GM12878 (cell line): ENCODE results near the gene RHOG. TPM values are rescaled to one million over a fixed set of nuclear protein-coding genes. Genes with fewer than 3 reads are reported as not detected.

Experiments
- ATAC-seq: fragments of 200-7000 bp; cut with Tn5 transposase; 3 replicates; pipeline ENCODE4 v1.9.1; 2020; ENCODE audit warnings: mild to moderate bottlenecking, moderate library complexity
- BruUV-seq: library from RNA; stranded (reverse); fragments of 400-500 nt; replicated peaks from 2 replicates; lab custom pipeline; 2021; lab: Mats Ljungman, UMichigan
- CTCF ChIA-PET: fragments of 300-600 bp; sonication (Branson Sonifier 250); formaldehyde crosslinking; extraction: SDS; loops from one replicate; lab custom pipeline; 2021; ENCODE audit warnings: inconsistent platforms; lab: Yijun Ruan, JAX
- POLR2A ChIA-PET: fragments of 350-600 bp; formaldehyde crosslinking; extraction: SDS; loops from one replicate; lab custom pipeline; 2021; ENCODE audit warnings: inconsistent platforms; lab: Charles Lee
- RAD21 ChIA-PET: fragments of 300-600 bp; sonication (Branson Sonifier 250); formaldehyde crosslinking; loops from one replicate; lab custom pipeline; 2023; ENCODE audit warnings: antibody characterized with exemption; ENCODE audit not compliant: unreplicated experiment; lab: Charles Lee
- SMC1A ChIA-PET: fragments of 300-600 bp; sonication (Branson Sonifier 250); formaldehyde crosslinking; loops from one replicate; lab custom pipeline; 2023; ENCODE audit not compliant: unreplicated experiment, uncharacterized antibody; lab: Charles Lee
- DNase-seq: peaks from one replicate; pipeline ENCODE4 v3.0.0-alpha.2; 2011; ENCODE audit warnings: low read depth, low spot score
- FAIRE-seq: peaks from 3 replicates; lab custom pipeline; 2011; peaks lifted over from hg19 to GRCh38; lab: Jason Lieb, UNC
- H2AFZ ChIP-seq: 2 replicates; pipeline ENCODE4 v1.6.0; 2011; ENCODE audit warnings: low read depth, low read length, control low read depth; ENCODE audit not compliant: control insufficient read depth
- H3K27ac ChIP-seq: 2 replicates; pipeline ENCODE4 v1.5.1; 2011; ENCODE audit warnings: control low read depth; ENCODE audit not compliant: control insufficient read depth, insufficient read depth
- H3K27me3 ChIP-seq, 2 experiments: replicated peaks in 1 of 2; 2 replicates each; pipeline versions ENCODE4 v1.6.0 to v1.6.1; 2011; ENCODE audit warnings: low read length in 1 of 2; ENCODE audit not compliant: control insufficient read depth in 2 of 2, insufficient read depth in 2 of 2
- H3K36me3 ChIP-seq, 2 experiments: 2 replicates each; pipeline ENCODE4 v1.5.1; 2011; ENCODE audit warnings: low read length in 1 of 2; ENCODE audit not compliant: control insufficient read depth in 2 of 2, insufficient read depth in 2 of 2
- H3K4me1 ChIP-seq: 2 replicates; pipeline ENCODE4 v1.6.1; 2011; ENCODE audit warnings: mild to moderate bottlenecking, low read length, moderate library complexity, mixed read lengths; ENCODE audit not compliant: control insufficient read depth, insufficient read depth
- H3K4me2 ChIP-seq: 2 replicates; pipeline ENCODE4 v1.6.0; 2011; ENCODE audit warnings: control low read depth; ENCODE audit not compliant: control insufficient read depth, insufficient read depth
- H3K4me3 ChIP-seq: fragments of 200-600 bp; sonication (generic); 2 replicates; pipeline ENCODE4 v1.5.1; 2016
- H3K79me2 ChIP-seq: 2 replicates; pipeline ENCODE4 v1.6.0; 2011; ENCODE audit warnings: low read length; ENCODE audit not compliant: control insufficient read depth, insufficient read depth
- H3K9ac ChIP-seq: 2 replicates; pipeline ENCODE4 v1.8.0; 2011; ENCODE audit warnings: low read length, control low read depth, mixed read lengths; ENCODE audit not compliant: control insufficient read depth, insufficient read depth
- H3K9me3 ChIP-seq: replicated peaks from 3 replicates; pipeline ENCODE4 v1.5.1; 2011; ENCODE audit warnings: mild to moderate bottlenecking, low read length; ENCODE audit not compliant: control insufficient read depth, insufficient read depth
- H4K20me1 ChIP-seq: 2 replicates; pipeline ENCODE4 v1.6.0; 2011; ENCODE audit not compliant: control insufficient read depth, insufficient read depth
- BACH1 ChIP-seq: fragments of 450-650 bp; IDR thresholded peaks from 2 replicates; pipeline ENCODE4 v1.6.1; 2017; ENCODE audit warnings: mild to moderate bottlenecking, borderline replicate concordance
- BHLHE40 ChIP-seq, 2 experiments: fragments of 450-650 bp in 1 of 2; IDR thresholded peaks; 2 replicates each; pipeline ENCODE4 v1.6.1; 2011 to 2017; ENCODE audit warnings: low read depth in 2 of 2, borderline replicate concordance in 1 of 2, improper control_type of control experiment in 1 of 2, low read length in 1 of 2, mild to moderate bottlenecking in 1 of 2
- BRCA1 ChIP-seq: IDR thresholded peaks from 2 replicates; pipeline ENCODE4 v1.6.1; 2011; ENCODE audit warnings: low read depth, low read length, improper control_type of control experiment
- CHD2 ChIP-seq: IDR thresholded peaks from 2 replicates; pipeline ENCODE4 v1.6.1; 2011; ENCODE audit warnings: low read depth, low read length, improper control_type of control experiment, borderline replicate concordance
- DPF2 ChIP-seq: fragments of 450-650 bp; IDR thresholded peaks from 2 replicates; pipeline ENCODE4 v1.6.1; 2017; ENCODE audit warnings: mild to moderate bottlenecking
- MTA2 ChIP-seq: fragments of 450-650 bp; IDR thresholded peaks from 2 replicates; pipeline ENCODE4 v1.6.1; 2016; ENCODE audit warnings: low read depth, mild to moderate bottlenecking, moderate library complexity
- MYC ChIP-seq: IDR thresholded peaks from 2 replicates; pipeline ENCODE4 v1.6.1; 2011; ENCODE audit warnings: mild to moderate bottlenecking, low read length, moderate library complexity, inconsistent platforms; ENCODE audit not compliant: insufficient read depth, insufficient replicate concordance, insufficient read length, severe bottlenecking
- NFYB ChIP-seq: IDR thresholded peaks from 2 replicates; pipeline ENCODE4 v1.6.1; 2011; ENCODE audit warnings: low read depth, mild to moderate bottlenecking, low read length, improper control_type of control experiment, moderate library complexity; ENCODE audit not compliant: insufficient read depth
- POLR2AphosphoS5 ChIP-seq: IDR thresholded peaks from 2 replicates; pipeline ENCODE4 v1.6.1; 2011; ENCODE audit warnings: mild to moderate bottlenecking, low read length, inconsistent platforms
- RB1 ChIP-seq: fragments of 450-650 bp; formaldehyde crosslinking; IDR thresholded peaks from 2 replicates; pipeline ENCODE4 v1.6.1; 2017; ENCODE audit warnings: mild to moderate bottlenecking, borderline replicate concordance
- SRF ChIP-seq, 2 experiments: IDR thresholded peaks; 2 replicates each; pipeline ENCODE4 v1.6.1; 2011; ENCODE audit warnings: low read depth in 2 of 2, low read length in 2 of 2, mild to moderate bottlenecking in 1 of 2, moderate library complexity in 1 of 2
- TBL1XR1 ChIP-seq: IDR thresholded peaks from 2 replicates; pipeline ENCODE4 v1.6.1; 2012; ENCODE audit warnings: low read depth, low read length, improper control_type of control experiment
- ZNF687 ChIP-seq: fragments of 450-650 bp; IDR thresholded peaks from 2 replicates; pipeline ENCODE4 v1.6.1; 2017; ENCODE audit warnings: mild to moderate bottlenecking, moderate library complexity
- ZSCAN29 ChIP-seq: fragments of 450-650 bp; IDR thresholded peaks from 2 replicates; pipeline ENCODE4 v1.6.1; 2017; ENCODE audit warnings: mild to moderate bottlenecking, moderate library complexity
- WGBS: methylation state at CpG from one replicate; pipeline ENCODE4 v1.1.6; 2016; ENCODE audit warnings: low lambda C conversion rate; ENCODE audit not compliant: insufficient replicate concordance, insufficient coverage; ENCODE audit errors: missing lambda C conversion rate; 5-methylcytosine and 5-hydroxymethylcytosine counted together
- in situ Hi-C: fragments of 300-500 bp; cut with MboI; formaldehyde crosslinking; loops from 9 replicates; pipeline ENCODE4 v1.14.3; 2018; ENCODE audit warnings: mixed read lengths
- intact Hi-C: fragments of 100-400 bp; cut with micrococcal nuclease; formaldehyde crosslinking; loops from one replicate; pipeline ENCODE4 v1.14.2; 2022; ENCODE audit not compliant: unreplicated experiment
- polyA plus RNA-seq, 11 experiments: library from polyadenylated mRNA; depleted of rRNA in 4 of 11; unstranded in 6 of 11; stranded (reverse) in 5 of 11; fragments of >200 nt; fragmentation: Nextera tagmentation in 4 of 11; fragmentation: Illumina TruSeq in 1 of 11; extraction: Ambion mirVana in 4 of 11; extraction: Trizol in 1 of 11; gene quantifications; 1 replicate in 1 of 11; 2 replicates in 10 of 11; pipeline versions ENCODE4 v1.2.1 to v1.2.3, GENCODE V29; 2011 to 2016; ENCODE audit warnings: inconsistent platforms in 2 of 11, missing spikeins in 2 of 11, low read depth in 1 of 11
- total RNA-seq, 4 experiments: library from RNA; depleted of rRNA in 3 of 4; stranded (reverse); fragments of >200 nt in 3 of 4; fragmentation: Illumina TruSeq in 1 of 4; extraction: Trizol in 1 of 4; gene quantifications; 2 replicates each; pipeline versions ENCODE4 v1.2.1 to v1.2.3, GENCODE V29; 2013 to 2021
- TF ChIP-seq, protein P1 (sequence below): fragments of 450-650 bp; conservative IDR thresholded peaks from 2 replicates; pipeline ENCODE4 v1.6.1; 2017; ENCODE audit warnings: mild to moderate bottlenecking, moderate library complexity

RHOG gene
- total and polyA plus RNA-seq, 10 of the 15 experiments (the other 5 are each of a cell fraction or from before 2014, with no cell fraction given), result 16.0 to 172 (median 94.8) TPM

DNA sequence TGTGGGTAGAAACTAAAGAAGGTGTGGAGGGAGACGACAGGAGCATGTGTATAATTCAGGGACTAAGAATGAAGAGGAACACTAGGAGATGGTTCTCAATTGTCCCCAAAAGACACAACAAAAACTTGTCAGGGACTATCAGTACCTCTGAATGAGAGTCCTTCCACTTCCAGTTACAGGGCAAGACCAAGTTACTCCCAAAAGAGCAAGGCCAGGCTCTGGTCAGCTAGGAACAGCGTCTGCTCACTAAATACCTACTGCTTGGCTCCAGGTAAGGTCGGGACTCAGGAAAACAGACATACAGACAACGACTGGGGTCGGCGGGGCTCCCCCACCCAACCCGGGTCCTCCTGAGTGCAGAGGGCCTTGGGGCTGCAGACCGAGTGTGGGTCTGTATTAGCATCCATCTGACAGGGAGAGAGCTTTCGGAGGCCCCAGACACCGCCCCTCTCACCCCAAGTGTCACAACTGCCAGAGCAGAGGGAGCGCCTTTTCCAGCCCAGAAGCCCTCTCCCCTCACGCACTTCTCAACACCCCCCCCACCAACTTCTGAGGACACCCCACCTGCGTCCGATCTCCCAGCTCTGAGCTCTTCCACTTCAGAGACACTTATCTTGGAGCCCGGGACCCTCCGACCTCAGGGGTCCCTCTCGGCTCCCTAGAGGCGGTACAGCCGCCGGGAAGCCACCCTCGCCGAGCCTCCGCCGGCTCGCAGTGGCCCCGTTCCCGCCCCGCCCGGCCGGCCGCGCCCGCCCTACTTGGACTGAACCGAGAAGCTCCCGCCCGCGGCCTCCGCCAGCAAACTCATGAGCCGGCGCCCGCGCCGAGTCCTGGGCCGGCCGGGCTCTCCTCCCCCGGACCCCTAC lies 522 bp downstream of the RHOG start:
- H3K4me1 ChIP-seq, result peaks cover 25% of the 10 kb centered on the region
- ATAC-seq, result peak; percentile 2; the same call in 2 of the 3 replicates
- no peaks in the 10 kb centered on the region for H3K27me3 ChIP-seq
- WGBS, result under 1% methylated on average over 27 of the region's 46 CpGs
- H3K9ac ChIP-seq, result peak overlapping the region; percentile 89
- SMC1A ChIA-PET, result interaction anchor here (1.4 to 21.1 kb wide), 8 partner anchors 12 to 233 kb away, joined by 3 to 805 read pairs (median 9); partner anchors contain the start of genes PGAP2 and STIM1
- FAIRE-seq, result no peak
- peak overlapping the region; percentile 43 for H3K4me2 ChIP-seq
- H3K27ac ChIP-seq, result peak overlapping the region; percentile 82
- no peak for DNase-seq
- H3K79me2 ChIP-seq, result peaks cover 55% of the 10 kb centered on the region
- intact Hi-C loops, result loop anchor here (2.0 kb wide), 1 partner anchor 43 kb away; the partner anchor contains the start of gene NUP98
- RAD21 ChIA-PET, result interaction anchor here (0.7 to 12.7 kb wide), 20 partner anchors 9 to 317 kb away, joined by 3 to 304 read pairs (median 6); partner anchors contain the start of genes NUP98, PGAP2 and STIM1
- H3K9me3 ChIP-seq, result no peaks in the 10 kb centered on the region
- CTCF ChIA-PET, result interaction anchor here (0.7 to 39.6 kb wide), 6 partner anchors 9 to 229 kb away, joined by 3 to 1047 read pairs (median 20); partner anchors contain the start of gene STIM1
- POLR2A ChIA-PET, result interaction anchor here (0.6 to 12.0 kb wide), 16 partner anchors 9 to 1105 kb away, joined by 3 to 242 read pairs (median 8); partner anchors contain the start of genes NUP98, PGAP2 and STIM1
- peaks cover 0 to 5% of the 10 kb centered on the region in 2 experiments; a peak in 1 of 4 replicates for H3K36me3 ChIP-seq
- H2AFZ ChIP-seq, result no peak overlapping the region; the same call in none of the 2 replicates
- no peaks in the 10 kb centered on the region for H4K20me1 ChIP-seq
- H3K4me3 ChIP-seq, result peak overlapping the region; percentile 98
- no TSS peak for BruUV-seq
- in situ Hi-C loops, result loop anchor here (25.0 kb wide), 1 partner anchor 547 kb away; the partner anchor contains the start of gene TRIM21
- TF ChIP-seq ZNF687 (peak; percentile 51; the same call in 1 of the 2 replicates), BHLHE40 (IDR thresholded peaks at IDR 0.05; ENCODE audit: borderline replicate concordance in 1 of 2, low read depth in 2 of 2, low read length in 1 of 2) (0 out of 4 replicates have a peak, but pooled peaks of 1 of the 2 experiments have one; percentile 10), NFYB (no peak), BACH1 (peak; percentile 32; the same call in 1 of the 2 replicates), TBL1XR1 (no peak), CHD2 (no peak), MYC (no peak), ZSCAN29 (0 out of 2 replicates have a peak, but pooled peaks have one; percentile 48), SRF (IDR thresholded peaks at IDR 0.05; ENCODE audit: low read depth in 2 of 2, low read length in 2 of 2) (no peak), RB1 (peak; percentile 59; the same call in 1 of the 2 replicates), BRCA1 (no peak), MTA2 (no peak), POLR2AphosphoS5 (peak; percentile 46), DPF2 (peak; percentile 54; the same call in 1 of the 2 replicates)
- TF ChIP-seq, protein P1, sequence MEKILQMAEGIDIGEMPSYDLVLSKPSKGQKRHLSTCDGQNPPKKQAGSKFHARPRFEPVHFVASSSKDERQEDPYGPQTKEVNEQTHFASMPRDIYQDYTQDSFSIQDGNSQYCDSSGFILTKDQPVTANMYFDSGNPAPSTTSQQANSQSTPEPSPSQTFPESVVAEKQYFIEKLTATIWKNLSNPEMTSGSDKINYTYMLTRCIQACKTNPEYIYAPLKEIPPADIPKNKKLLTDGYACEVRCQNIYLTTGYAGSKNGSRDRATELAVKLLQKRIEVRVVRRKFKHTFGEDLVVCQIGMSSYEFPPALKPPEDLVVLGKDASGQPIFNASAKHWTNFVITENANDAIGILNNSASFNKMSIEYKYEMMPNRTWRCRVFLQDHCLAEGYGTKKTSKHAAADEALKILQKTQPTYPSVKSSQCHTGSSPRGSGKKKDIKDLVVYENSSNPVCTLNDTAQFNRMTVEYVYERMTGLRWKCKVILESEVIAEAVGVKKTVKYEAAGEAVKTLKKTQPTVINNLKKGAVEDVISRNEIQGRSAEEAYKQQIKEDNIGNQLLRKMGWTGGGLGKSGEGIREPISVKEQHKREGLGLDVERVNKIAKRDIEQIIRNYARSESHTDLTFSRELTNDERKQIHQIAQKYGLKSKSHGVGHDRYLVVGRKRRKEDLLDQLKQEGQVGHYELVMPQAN, result peak; percentile 59; the same call in 1 of the 2 replicates
